A673 (cell line): ENCODE measurements around the gene PLEKHA8.

Experiments
- CTCF ChIP-seq: fragments of 300-800, 200-600 bp; sonication (generic); conservative IDR thresholded peaks from 2 replicates; pipeline ENCODE4 v1.5.1; 2017; ENCODE audit warnings: low read depth, mild to moderate bottlenecking, antibody characterized with exemption, low read length, moderate library complexity, mixed read lengths
- EZH2 ChIP-seq: fragments of 200-600 bp; sonication (generic); IDR thresholded peaks from 2 replicates; pipeline ENCODE4 v1.6.1; 2017; ENCODE audit warnings: borderline replicate concordance, low read depth, mild to moderate bottlenecking, mixed read lengths, antibody characterized with exemption, low read length; ENCODE audit not compliant: poor library complexity, severe bottlenecking

GRCh38 chr7:30143748-30144251 lies 115.6 kb downstream of the PLEKHA8 start:
- no peak for TF ChIP-seq CTCF
- TF ChIP-seq EZH2 = no peak
